PC-9 (cell line): Measurements from ENCODE around the gene SAFB2. TPM values are rescaled to one million over a fixed set of nuclear protein-coding genes. Genes with fewer than 3 reads are reported as not detected.

Experiments used
- BruUV-seq: library from RNA; stranded (reverse); fragments of 400-500 nt; replicated peaks from 2 replicates; lab custom pipeline; 2021; lab: Mats Ljungman, UMichigan
- CTCF ChIA-PET: fragments of 300-600 bp; sonication (Branson Sonifier 250); formaldehyde crosslinking; loops from one replicate; lab custom pipeline; 2022; ENCODE audit warnings: antibody characterized with exemption; lab: Charles Lee
- POLR2A ChIA-PET: fragments of 300-600 bp; sonication (Branson Sonifier 250); formaldehyde crosslinking; loops from one replicate; lab custom pipeline; 2022; ENCODE audit warnings: antibody characterized with exemption; ENCODE audit not compliant: unreplicated experiment; lab: Charles Lee
- DNase-seq, 2 experiments: peaks; one replicate each; pipeline versions ENCODE4 v3.0.0 to v3.0.0-alpha.2; 2015 to 2022; ENCODE audit warnings: mixed read lengths in 1 of 2
- H2AFZ ChIP-seq: fragments of 200-600 bp; sonication (generic); 2 replicates; pipeline ENCODE4 v1.8.1; 2017; ENCODE audit warnings: antibody characterized with exemption
- H3F3A ChIP-seq: fragments of 200-600 bp; sonication (generic); 2 replicates; pipeline ENCODE4 v1.8.1; 2017; ENCODE audit warnings: antibody characterized with exemption, mild to moderate bottlenecking, low read depth; ENCODE audit not compliant: insufficient read depth
- H3K27ac ChIP-seq: fragments of 200-600 bp; sonication (generic); 2 replicates; pipeline ENCODE4 v1.6.1; 2016; ENCODE audit warnings: mixed run types
- H3K27me3 ChIP-seq: fragments of 200-600 bp; sonication (generic); 2 replicates; pipeline ENCODE4 v1.6.1; 2016; ENCODE audit warnings: low read depth, mixed run types; ENCODE audit not compliant: insufficient read depth
- H3K36me3 ChIP-seq: fragments of 200-600 bp; sonication (generic); 2 replicates; pipeline ENCODE4 v1.6.1; 2016; ENCODE audit warnings: low read depth, mixed run types
- H3K4me1 ChIP-seq: fragments of 200-600 bp; sonication (generic); replicated peaks from 2 replicates; pipeline ENCODE4 v1.6.1; 2016; ENCODE audit warnings: mixed run types; ENCODE audit not compliant: insufficient read depth
- H3K4me2 ChIP-seq: fragments of 200-600 bp; sonication (generic); 2 replicates; pipeline ENCODE4 v1.6.1; 2017; ENCODE audit warnings: mixed run types
- H3K4me3 ChIP-seq: fragments of 200-600 bp; sonication (generic); 2 replicates; pipeline ENCODE4 v1.6.1; 2016; ENCODE audit warnings: mixed run types
- H3K79me2 ChIP-seq: fragments of 200-600 bp; sonication (generic); 2 replicates; pipeline ENCODE4 v1.6.1; 2017; ENCODE audit warnings: low read depth, mixed run types
- H3K9me2 ChIP-seq: fragments of 200-600 bp; sonication (generic); 2 replicates; pipeline ENCODE4 v1.8.1; 2017; ENCODE audit warnings: mild to moderate bottlenecking; ENCODE audit not compliant: insufficient read depth
- H3K9me3 ChIP-seq: fragments of 200-600 bp; sonication (generic); 2 replicates; pipeline ENCODE4 v1.8.1; 2016; ENCODE audit warnings: low read depth; ENCODE audit not compliant: insufficient read depth
- H4K20me1 ChIP-seq: fragments of 200-600 bp; sonication (generic); 2 replicates; pipeline ENCODE4 v1.8.1; 2017; ENCODE audit not compliant: insufficient read depth
- EZH2 ChIP-seq: fragments of 200-600 bp; sonication (generic); IDR thresholded peaks from 2 replicates; pipeline ENCODE4 v1.8.0; 2017; ENCODE audit warnings: antibody characterized with exemption, low read depth
- intact Hi-C: fragments of 100-400 bp; cut with micrococcal nuclease; formaldehyde crosslinking; loops from one replicate; pipeline ENCODE4 v1.10.0; 2022; ENCODE audit not compliant: unreplicated experiment
- total RNA-seq: library from RNA; stranded (reverse); gene quantifications from 2 replicates; pipeline ENCODE4 v1.2.3, GENCODE V29; 2021
- TF ChIP-seq, protein P1 (sequence below): fragments of 200-600 bp; sonication (generic); conservative IDR thresholded peaks from 2 replicates; pipeline ENCODE4 v1.6.1; 2017; ENCODE audit warnings: mixed run types, antibody characterized with exemption, mild to moderate bottlenecking, moderate library complexity

SAFB2 gene
- total RNA-seq, 1 experiment from 2014 or later: 43.1 TPM

- POLR2A ChIA-PET: no interaction called here
- intact Hi-C loops: no loop called here
- no TSS peak for BruUV-seq
- Histone ChIP-seq H3K27me3 (no peaks in the 10 kb centered on the region), H2AFZ (no peak overlapping the region), H3K79me2 (no peaks in the 10 kb centered on the region), H3K27ac (no peak overlapping the region), H3F3A (no peaks in the 10 kb centered on the region), H3K4me3 (no peak overlapping the region), H3K4me1 (no peaks in the 10 kb centered on the region), H3K4me2 (no peak overlapping the region), H4K20me1 (no peaks in the 10 kb centered on the region), H3K9me3 (no peaks in the 10 kb centered on the region), H3K9me2 (no peaks in the 10 kb centered on the region), H3K36me3 (no peaks in the 10 kb centered on the region)
- no peak for TF ChIP-seq EZH2
- TF ChIP-seq, protein P1, sequence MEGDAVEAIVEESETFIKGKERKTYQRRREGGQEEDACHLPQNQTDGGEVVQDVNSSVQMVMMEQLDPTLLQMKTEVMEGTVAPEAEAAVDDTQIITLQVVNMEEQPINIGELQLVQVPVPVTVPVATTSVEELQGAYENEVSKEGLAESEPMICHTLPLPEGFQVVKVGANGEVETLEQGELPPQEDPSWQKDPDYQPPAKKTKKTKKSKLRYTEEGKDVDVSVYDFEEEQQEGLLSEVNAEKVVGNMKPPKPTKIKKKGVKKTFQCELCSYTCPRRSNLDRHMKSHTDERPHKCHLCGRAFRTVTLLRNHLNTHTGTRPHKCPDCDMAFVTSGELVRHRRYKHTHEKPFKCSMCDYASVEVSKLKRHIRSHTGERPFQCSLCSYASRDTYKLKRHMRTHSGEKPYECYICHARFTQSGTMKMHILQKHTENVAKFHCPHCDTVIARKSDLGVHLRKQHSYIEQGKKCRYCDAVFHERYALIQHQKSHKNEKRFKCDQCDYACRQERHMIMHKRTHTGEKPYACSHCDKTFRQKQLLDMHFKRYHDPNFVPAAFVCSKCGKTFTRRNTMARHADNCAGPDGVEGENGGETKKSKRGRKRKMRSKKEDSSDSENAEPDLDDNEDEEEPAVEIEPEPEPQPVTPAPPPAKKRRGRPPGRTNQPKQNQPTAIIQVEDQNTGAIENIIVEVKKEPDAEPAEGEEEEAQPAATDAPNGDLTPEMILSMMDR: no peak
- no peak for DNase-seq
- CTCF ChIA-PET: interaction anchor here (0.6 kb wide), 1 partner anchor 1319 kb away, joined by 8 read pairs; no protein-coding TSS in a partner anchor
These were observed 35.5 kb downstream of the SAFB2 start for GRCh38 chr19:5587071-5587455.

- Histone ChIP-seq H3K36me3 (no peaks in the 10 kb centered on the region), H3K4me2 (no peak overlapping the region), H3K79me2 (no peaks in the 10 kb centered on the region), H3K9me2 (no peaks in the 10 kb centered on the region), H3K4me1 (no peaks in the 10 kb centered on the region), H3K27me3 (no peaks in the 10 kb centered on the region), H4K20me1 (no peaks in the 10 kb centered on the region), H3K9me3 (no peaks in the 10 kb centered on the region), H3K27ac (no peak overlapping the region), H3F3A (no peaks in the 10 kb centered on the region), H2AFZ (no peak overlapping the region), H3K4me3 (no peak overlapping the region)
- BruUV-seq: no TSS peak
- no peak for DNase-seq
- TF ChIP-seq EZH2: no peak
- TF ChIP-seq, protein P1: no peak
- ChIA-PET CTCF (no interaction called here), POLR2A (no interaction called here)
- intact Hi-C loops: no loop called here
These were observed 36.1 kb downstream of the SAFB2 start for GRCh38 chr19:5586300-5587070.

GRCh38 chr19:5585461-5586299 lies 36.9 kb downstream of the SAFB2 start:
- POLR2A ChIA-PET: no interaction called here
- no peaks in the 10 kb centered on the region for H4K20me1 ChIP-seq

More at GRCh38 chr19:5585461-5586299, 36.9 kb downstream of the SAFB2 start:
- H3K9me3 ChIP-seq: no peaks in the 10 kb centered on the region
- no peak for TF ChIP-seq EZH2
- TF ChIP-seq, protein P1: no peak
- no peak overlapping the region for H3K4me2 ChIP-seq
- CTCF ChIA-PET: no interaction called here
- H3F3A ChIP-seq: no peaks in the 10 kb centered on the region
- no peaks in the 10 kb centered on the region for H3K4me1 ChIP-seq
- intact Hi-C loops: no loop called here
- no peak overlapping the region for H2AFZ ChIP-seq
- no peak for DNase-seq
- no TSS peak for BruUV-seq
- H3K4me3 ChIP-seq: no peak overlapping the region
- H3K27ac ChIP-seq: no peak overlapping the region
- H3K9me2 ChIP-seq: no peaks in the 10 kb centered on the region
- no peaks in the 10 kb centered on the region for H3K79me2 ChIP-seq
- no peaks in the 10 kb centered on the region for H3K27me3 ChIP-seq
- H3K36me3 ChIP-seq: no peaks in the 10 kb centered on the region
